ENCODE data around the gene U2AF2. TPM values are rescaled to one million over a fixed set of nuclear protein-coding genes. Genes with fewer than 3 reads are reported as not detected.

Gene U2AF2
- total and polyA plus RNA-seq, 2 of the 8 experiments (the other 6 are each of a cell fraction or from before 2014, with no cell fraction given), result 162 to 252 TPM

DNA sequence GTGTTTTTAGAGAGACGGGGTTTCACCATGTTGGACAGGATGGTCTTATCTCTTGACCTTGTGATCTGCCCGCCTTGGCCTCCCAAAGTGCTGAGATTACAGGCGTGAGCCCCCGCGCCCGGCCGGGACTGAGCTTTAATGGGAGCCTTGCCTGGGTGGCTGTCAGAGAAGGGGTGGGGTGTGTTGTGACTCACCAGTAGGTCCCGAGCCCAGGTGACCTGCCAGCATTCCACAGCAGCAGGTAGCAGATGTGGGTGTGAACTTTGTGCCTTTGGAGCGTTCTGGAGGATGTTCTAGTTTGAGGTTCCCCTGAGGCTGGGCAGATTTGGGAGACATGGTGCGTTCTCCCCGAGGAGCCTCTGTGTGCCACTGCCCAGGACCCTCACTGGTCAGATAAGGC is 13.1 kb downstream of the U2AF2 start:
- H3K79me1 ChIP-seq (ENCODE audit: low read depth, low read length), result peaks cover 15% of the 10 kb centered on the region
- no peak overlapping the region for H3K23ac ChIP-seq (ENCODE audit: insufficient read length)
- no peak overlapping the region for H4K91ac ChIP-seq (replicated peaks; ENCODE audit: insufficient read length, low read length)
- POLR2A ChIA-PET (ENCODE audit: partially characterized antibody), result interaction anchor here (1.1 to 7.1 kb wide), 3 partner anchors 10 to 13 kb away, joined by 3 to 75 read pairs (median 4); no protein-coding TSS in a partner anchor
- H3K4me3 ChIP-seq (ENCODE audit: extremely low read depth in 1 of 4, insufficient read depth in 2 of 4, low read depth in 3 of 4, low read length in 4 of 4), result no peak overlapping the region
- no peak overlapping the region for H2AK5ac ChIP-seq (ENCODE audit: low read depth, low read length)
- H3K79me2 ChIP-seq (ENCODE audit: control insufficient read depth in 1 of 2, insufficient read depth in 2 of 2, low read length in 2 of 2), result peaks cover 4 to 71% of the 10 kb centered on the region in 2 experiments; a peak in 3 of 4 replicates
- H2BK120ac ChIP-seq (replicated peaks; ENCODE audit: low read depth, low read length), result no peak overlapping the region
- no peak overlapping the region for H3K18ac ChIP-seq (ENCODE audit: extremely low read depth, low read length)
- 87% methylated on average over 8 of the region's 11 CpGs; no CpG with 5 or more reads in 1 of the 2 experiments for WGBS, 2 experiments (ENCODE audit: extremely low coverage in 1 of 2, insufficient coverage in 1 of 2, insufficient read length in 1 of 2, insufficient replicate concordance in 2 of 2, low coverage in 1 of 2, low lambda C conversion rate in 2 of 2, missing lambda C conversion rate in 1 of 2)
- no peak overlapping the region for H2BK20ac ChIP-seq (ENCODE audit: low read length)
- H3K27me3 ChIP-seq (replicated peaks in 1 of 4; ENCODE audit: control insufficient read depth in 3 of 4, extremely low read depth in 1 of 4, insufficient read depth in 3 of 4, low read length in 3 of 4), result no peaks in the 10 kb centered on the region
- no peak overlapping the region for H2AFZ ChIP-seq (ENCODE audit: low read length)
- no peak overlapping the region for H3K4me2 ChIP-seq (ENCODE audit: insufficient read depth in 1 of 2, low read depth in 2 of 2, low read length in 2 of 2)
- H3K4ac ChIP-seq (replicated peaks; ENCODE audit: insufficient read length, low read depth, low read length), result no peak overlapping the region
- H3K4me1 ChIP-seq (replicated peaks in 1 of 4; ENCODE audit: control insufficient read depth in 3 of 4, insufficient read depth in 4 of 4, low read length in 3 of 4), result peaks cover 0 to 5% (median 2%) of the 10 kb centered on the region in 4 experiments; a peak in 5 of 7 replicates
- H4K8ac ChIP-seq (ENCODE audit: extremely low read depth, insufficient read depth, low read length), result peak overlapping the region; percentile 18; the same call in 1 of the 2 replicates
- no peaks in the 10 kb centered on the region for H3K23me2 ChIP-seq (ENCODE audit: low read depth, low read length)
- no peak overlapping the region for H4K5ac ChIP-seq (ENCODE audit: insufficient read length, low read depth, low read length)
- no peak overlapping the region; a peak in 1 of 7 replicates for H3K9ac ChIP-seq (replicated peaks in 1 of 4; ENCODE audit: extremely low read depth in 1 of 4, low read depth in 3 of 4, low read length in 3 of 4)
- CTCF ChIA-PET (ENCODE audit: partially characterized antibody), result interaction anchor here (0.9 to 1.1 kb wide), 2 partner anchors 14 to 15 kb away, joined by 3 read pairs; no protein-coding TSS in a partner anchor
- no peak overlapping the region for H3K56ac ChIP-seq (replicated peaks; ENCODE audit: insufficient read length, low read depth, low read length)
- no peak overlapping the region for H2BK5ac ChIP-seq (ENCODE audit: low read depth, low read length)
- peaks cover 48 to 62% (median 56%) of the 10 kb centered on the region in 4 experiments for H3K36me3 ChIP-seq (ENCODE audit: control insufficient read depth in 2 of 4, insufficient read depth in 4 of 4, low read length in 3 of 4)
- no peak overlapping the region for H3K27ac ChIP-seq (ENCODE audit: low read depth, low read length)
- H2BK12ac ChIP-seq (ENCODE audit: low read depth, low read length), result no peak overlapping the region
- H3K14ac ChIP-seq (ENCODE audit: insufficient read length), result no peak overlapping the region
- DNase-seq (ENCODE audit: low read depth in 1 of 2, low spot score in 2 of 2) (no peak), FAIRE-seq (no peak)
- peaks cover 38 to 54% of the 10 kb centered on the region in 2 experiments for H4K20me1 ChIP-seq (replicated peaks in 1 of 2; ENCODE audit: control insufficient read depth in 1 of 2, insufficient read depth in 2 of 2, low read length in 2 of 2)
- no peaks in the 10 kb centered on the region for H3K9me3 ChIP-seq (ENCODE audit: insufficient read depth in 2 of 2, low read depth in 1 of 2, low read length in 1 of 2)
- H2BK15ac ChIP-seq (ENCODE audit: low read length), result no peak overlapping the region
- TF ChIP-seq TAF7 (optimal IDR thresholded peaks at IDR 0.05; ENCODE audit: borderline replicate concordance, low read depth, low read length), result no peak
- no peak for TF ChIP-seq EZH2 (IDR thresholded peaks at IDR 0.05; ENCODE audit: low read depth, low read length, severe bottlenecking)
- TF ChIP-seq NRF1 (IDR thresholded peaks at IDR 0.05; ENCODE audit: low read depth, low read length), result no peak
- no peak for TF ChIP-seq ASH2L (IDR thresholded peaks at IDR 0.05; ENCODE audit: low read length)
- TF ChIP-seq KDM5A (IDR thresholded peaks at IDR 0.05; ENCODE audit: low read length), result no peak
- TF ChIP-seq SIRT6 (IDR thresholded peaks at IDR 0.05; ENCODE audit: low read length), result no peak
- TF ChIP-seq SRF (IDR thresholded peaks at IDR 0.05; ENCODE audit: low read depth, low read length), result no peak
- no peak for TF ChIP-seq CEBPB (IDR thresholded peaks at IDR 0.05; ENCODE audit: low read depth, low read length)
- TF ChIP-seq RFX5 (IDR thresholded peaks at IDR 0.05; ENCODE audit: borderline replicate concordance, low read depth, low read length), result no peak
- no peak for TF ChIP-seq KDM4A (IDR thresholded peaks at IDR 0.05; ENCODE audit: low read depth, low read length, severe bottlenecking)
- no peak for TF ChIP-seq NANOG (IDR thresholded peaks at IDR 0.05; ENCODE audit: insufficient read depth, low read depth, low read length, poor library complexity, severe bottlenecking)
- TF ChIP-seq PHF8 (conservative IDR thresholded peaks at IDR 0.05; ENCODE audit: low read depth, low read length), result no peak
- TF ChIP-seq KDM1A (IDR thresholded peaks at IDR 0.05; ENCODE audit: borderline replicate concordance, low read length), result no peak
- TF ChIP-seq JUN (IDR thresholded peaks at IDR 0.05; ENCODE audit: low read depth, low read length), result no peak

Measured in H1 (cell line).